CD4-positive, CD25-positive, alpha-beta regulatory T cell (primary cell): Measurements from ENCODE around the gene LGSN. TPM values are rescaled to one million over a fixed set of nuclear protein-coding genes. Genes with fewer than 3 reads are reported as not detected.
"Not testable (repeated sequence)": the region's sequence is repeated elsewhere in the genome, so short reads cannot be mapped to it uniquely, and the experiment has no call there.

Experiments
- ATAC-seq, 2 donors: fragments of 150-1000 bp; cut with Tn5 transposase; one replicate each; pipeline ENCODE4 v1.10.0; 2021; ENCODE audit warnings: low read depth in 2 of 2, moderate number of reproducible peaks in 2 of 2, moderate library complexity in 1 of 2
- DNase-seq, 3 donors: peaks; one replicate each; pipeline versions ENCODE4 v3.0.0 to v3.0.0-alpha.2; 2012 to 2022; ENCODE audit warnings: mixed read lengths in 1 of 3
- H3K27ac ChIP-seq: one replicate; pipeline ENCODE4 v1.7.0; 2013; ENCODE audit warnings: mild to moderate bottlenecking, low read length; ENCODE audit not compliant: insufficient read depth, poor library complexity, severe bottlenecking
- H3K27me3 ChIP-seq: one replicate; pipeline ENCODE4 v1.7.0; 2013; ENCODE audit warnings: low read length; ENCODE audit not compliant: control insufficient read depth, insufficient read depth
- H3K36me3 ChIP-seq: one replicate; pipeline ENCODE4 v1.7.0; 2013; ENCODE audit warnings: mild to moderate bottlenecking, low read length, moderate library complexity; ENCODE audit not compliant: control insufficient read depth, insufficient read depth
- H3K4me1 ChIP-seq: 2 replicates; pipeline ENCODE4 v1.7.0; 2013; ENCODE audit warnings: mild to moderate bottlenecking, low read length; ENCODE audit not compliant: insufficient read depth, control insufficient read depth, poor library complexity, severe bottlenecking
- H3K4me3 ChIP-seq: one replicate; pipeline ENCODE4 v1.7.0; 2013; ENCODE audit warnings: low read depth, mild to moderate bottlenecking, low read length, moderate library complexity
- H3K9me3 ChIP-seq, 2 experiments: 1 replicate in 1 of 2; 2 replicates in 1 of 2; pipeline ENCODE4 v1.7.0; 2013; ENCODE audit warnings: low read length in 2 of 2, mild to moderate bottlenecking in 1 of 2, moderate library complexity in 1 of 2; ENCODE audit not compliant: control insufficient read depth in 2 of 2
- H3K27ac Mint-ChIP-seq, 3 donors: one replicate each; pipeline ENCODE4 v1.8.0; 2020 to 2022; ENCODE audit warnings: mild to moderate bottlenecking in 3 of 3, mixed read lengths in 3 of 3, moderate library complexity in 2 of 3
- H3K27me3 Mint-ChIP-seq: one replicate; pipeline ENCODE4 v1.8.0; 2022; ENCODE audit warnings: mild to moderate bottlenecking, mixed read lengths
- H3K36me3 Mint-ChIP-seq: one replicate; pipeline ENCODE4 v1.8.0; 2020; ENCODE audit warnings: mixed read lengths
- H3K4me1 Mint-ChIP-seq, 4 donors: one replicate each; pipeline ENCODE4 v1.8.0; 2020 to 2022; ENCODE audit warnings: mixed read lengths in 4 of 4, mild to moderate bottlenecking in 1 of 4
- H3K4me3 Mint-ChIP-seq, 4 donors: one replicate each; pipeline ENCODE4 v1.8.0; 2020 to 2022; ENCODE audit warnings: mild to moderate bottlenecking in 4 of 4, mixed read lengths in 4 of 4, moderate library complexity in 3 of 4
- H3K9me3 Mint-ChIP-seq, 7 donors: one replicate each; pipeline ENCODE4 v1.8.0; 2020 to 2022; ENCODE audit warnings: mixed read lengths in 7 of 7, mild to moderate bottlenecking in 3 of 7, moderate library complexity in 2 of 7
- polyA plus RNA-seq, 4 donors: library from polyadenylated mRNA; unstranded; fragments of 300-500 nt; fragmentation: Illumina TruSeq; gene quantifications; one replicate each; pipeline ENCODE4 v1.2.3, GENCODE V29; 2021
- total RNA-seq: library from RNA; stranded (reverse); gene quantifications from one replicate; pipeline ENCODE4 v1.2.3, GENCODE V29; 2022

Gene LGSN
- total and polyA plus RNA-seq, 5 donors from 2014 or later = 0.10 to 0.25 TPM; not detected in 3

DNA sequence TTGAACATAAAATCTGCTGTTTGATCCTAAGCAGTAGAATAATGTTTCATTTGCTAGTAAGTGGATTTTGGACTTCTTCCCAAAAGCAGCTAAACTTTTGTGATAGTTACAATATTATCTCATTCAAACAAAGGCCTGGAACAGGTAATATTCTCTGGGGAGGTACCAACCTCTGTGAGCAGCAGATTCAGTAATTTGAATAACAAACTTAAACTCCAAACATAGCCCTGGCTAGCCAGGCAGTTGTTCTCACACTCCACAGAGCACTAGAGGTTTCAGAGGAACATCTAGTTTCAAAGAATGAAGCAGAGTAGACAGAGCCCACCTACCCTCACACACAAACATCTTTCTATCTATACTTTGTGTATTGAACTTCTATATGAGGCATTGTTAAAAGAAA lies 40.9 kb downstream of the LGSN start:
- Histone ChIP-seq H3K4me1 (no peaks in the 10 kb centered on the region), H3K27me3 (no peaks in the 10 kb centered on the region), H3K36me3 (no peaks in the 10 kb centered on the region), H3K4me3 (no peak overlapping the region), H3K9me3 (no peaks in the 10 kb centered on the region), H3K27ac (no peak overlapping the region)
- no peaks in the 10 kb centered on the region for H3K36me3 Mint-ChIP-seq
- no peak overlapping the region for H3K4me3 Mint-ChIP-seq
- H3K9me3 Mint-ChIP-seq = no peaks in the 10 kb centered on the region
- H3K4me1 Mint-ChIP-seq = no peaks in the 10 kb centered on the region
- no peaks in the 10 kb centered on the region for H3K27me3 Mint-ChIP-seq
- no peak for DNase-seq
- no peak for ATAC-seq
- no peak overlapping the region for H3K27ac Mint-ChIP-seq

DNA sequence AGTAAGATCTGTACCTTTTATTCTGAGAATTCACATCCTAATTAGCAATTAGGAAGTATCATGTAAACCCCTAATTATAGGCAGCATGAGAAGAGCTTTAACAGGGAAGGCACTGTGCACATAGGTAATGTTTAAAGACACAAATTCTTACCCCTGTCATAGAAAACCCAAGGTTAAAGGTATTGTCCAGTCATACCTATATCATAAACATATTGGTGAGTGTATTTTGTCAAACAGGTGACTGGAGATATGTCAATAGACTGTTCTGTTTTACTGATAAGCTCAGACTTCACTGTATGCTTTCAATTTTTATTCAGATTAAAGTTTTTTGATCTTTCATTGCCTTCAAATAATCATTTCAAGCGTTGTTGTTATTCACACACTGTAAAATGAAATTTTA lies 43.8 kb downstream of the LGSN start:
- no peaks in the 10 kb centered on the region for H3K36me3 Mint-ChIP-seq
- Histone ChIP-seq H3K27me3 (no peaks in the 10 kb centered on the region), H3K4me1 (no peaks in the 10 kb centered on the region), H3K27ac (no peak overlapping the region), H3K36me3 (no peaks in the 10 kb centered on the region), H3K4me3 (no peak overlapping the region), H3K9me3 (no peaks in the 10 kb centered on the region)
- H3K4me1 Mint-ChIP-seq = no peaks in the 10 kb centered on the region
- no peaks in the 10 kb centered on the region for H3K27me3 Mint-ChIP-seq
- peaks cover 0 to 1% (median 0%) of the 10 kb centered on the region in 7 donors for H3K9me3 Mint-ChIP-seq
- no peak for ATAC-seq
- no peak for DNase-seq
- no peak overlapping the region for H3K27ac Mint-ChIP-seq
- H3K4me3 Mint-ChIP-seq = no peak overlapping the region

DNA sequence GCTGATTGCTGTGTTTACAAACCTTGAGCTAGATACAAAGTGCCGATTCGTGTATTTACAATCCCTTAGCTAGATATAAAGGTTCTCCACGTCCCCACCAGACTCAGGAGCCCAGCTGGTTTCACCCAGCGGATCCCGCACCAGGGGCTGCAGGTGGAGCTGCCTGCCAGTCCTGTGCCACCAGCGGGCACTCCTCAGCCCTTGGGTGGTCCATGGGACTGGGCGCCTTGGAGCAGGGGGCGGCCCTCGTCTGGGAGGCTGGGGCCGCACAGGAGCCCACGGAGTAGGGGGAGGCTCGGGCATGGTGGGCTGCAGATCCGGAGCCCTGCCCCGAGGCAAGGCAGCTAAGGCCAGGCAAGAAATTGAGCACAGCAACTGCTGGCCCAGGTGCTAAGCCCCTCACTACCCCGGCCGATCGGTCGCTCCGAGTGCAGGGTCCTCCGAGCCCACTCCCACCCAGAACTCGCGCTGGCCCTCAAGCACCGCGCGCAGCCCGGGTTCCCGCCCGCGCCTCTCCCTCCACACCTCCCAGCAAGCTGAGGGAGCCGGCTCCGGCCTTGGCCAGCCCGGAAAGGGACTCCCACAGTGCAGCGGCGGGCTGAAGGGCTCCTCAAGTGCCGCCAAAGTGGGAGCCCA lies 44.9 kb downstream of the LGSN start:
- not testable (repeated sequence) for H3K27me3 Mint-ChIP-seq, H3K4me3 Mint-ChIP-seq, H3K36me3 ChIP-seq, H3K9me3 Mint-ChIP-seq, H3K4me1 Mint-ChIP-seq, H3K27ac Mint-ChIP-seq, DNase-seq, H3K9me3 ChIP-seq, H3K4me3 ChIP-seq, H3K36me3 Mint-ChIP-seq, H3K27ac ChIP-seq, H3K4me1 ChIP-seq, H3K27me3 ChIP-seq, ATAC-seq

DNA sequence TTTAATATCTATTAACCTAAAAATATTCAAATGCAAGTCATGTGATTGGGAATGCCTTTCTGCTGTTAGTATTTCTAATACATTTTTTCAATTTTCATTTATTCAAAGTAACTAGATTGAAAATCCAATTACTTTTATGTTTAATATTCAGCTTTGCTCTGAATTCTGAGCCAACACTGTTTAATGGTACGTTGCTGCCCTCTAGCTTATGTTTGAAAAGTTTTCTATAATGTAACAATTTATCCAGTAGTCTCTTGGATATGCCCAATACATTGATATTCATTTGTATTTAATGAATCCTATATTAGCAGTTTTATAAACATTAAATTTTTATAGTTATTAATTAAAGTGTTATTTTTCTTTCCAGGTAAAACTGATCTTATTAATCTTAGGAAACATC lies 47.4 kb downstream of the LGSN start:
- peaks cover 0 to 4% (median 0%) of the 10 kb centered on the region in 7 donors for H3K9me3 Mint-ChIP-seq
- no peak for ATAC-seq
- Histone ChIP-seq H3K9me3 (no peaks in the 10 kb centered on the region), H3K4me3 (no peak overlapping the region), H3K27ac (no peak overlapping the region), H3K27me3 (no peaks in the 10 kb centered on the region), H3K4me1 (no peaks in the 10 kb centered on the region), H3K36me3 (no peaks in the 10 kb centered on the region)
- H3K27me3 Mint-ChIP-seq = no peaks in the 10 kb centered on the region
- H3K4me3 Mint-ChIP-seq = no peak overlapping the region
- H3K27ac Mint-ChIP-seq = no peak overlapping the region
- H3K4me1 Mint-ChIP-seq = no peaks in the 10 kb centered on the region
- H3K36me3 Mint-ChIP-seq = no peaks in the 10 kb centered on the region
- peak in 1 of 3 donors; percentile 2 for DNase-seq

DNA sequence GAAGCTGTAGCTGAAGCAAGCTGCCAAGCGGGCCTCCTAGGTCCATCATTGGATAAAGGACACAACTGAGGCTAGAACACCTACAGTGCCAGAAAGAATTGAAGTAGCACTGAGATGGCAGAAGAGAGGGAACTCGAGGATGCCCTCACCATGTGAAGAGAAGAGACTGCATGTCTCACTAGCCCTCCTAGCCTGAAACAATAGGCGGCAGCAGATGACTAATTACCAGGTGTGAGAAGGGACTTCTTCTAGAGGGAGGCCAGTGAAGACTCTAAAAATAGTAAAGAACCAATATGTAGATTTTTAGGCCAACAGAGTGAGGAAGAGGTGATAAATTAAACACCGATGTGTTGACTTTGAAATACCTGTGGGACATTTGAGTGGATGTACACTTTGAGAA lies 50.3 kb downstream of the LGSN start:
- no peaks in the 10 kb centered on the region for H3K27me3 Mint-ChIP-seq
- no peak for ATAC-seq
- H3K4me3 Mint-ChIP-seq = no peak overlapping the region
- H3K36me3 ChIP-seq = no peaks in the 10 kb centered on the region
- H3K27me3 ChIP-seq = no peaks in the 10 kb centered on the region
- no peak overlapping the region for H3K27ac ChIP-seq
- no peaks in the 10 kb centered on the region for H3K36me3 Mint-ChIP-seq
- H3K27ac Mint-ChIP-seq = no peak overlapping the region
- H3K9me3 Mint-ChIP-seq = peaks cover 0 to 5% (median 0%) of the 10 kb centered on the region in 7 donors
- DNase-seq = no peak
- no peaks in the 10 kb centered on the region for H3K4me1 ChIP-seq
- no peaks in the 10 kb centered on the region for H3K4me1 Mint-ChIP-seq
- H3K4me3 ChIP-seq = no peak overlapping the region
- H3K9me3 ChIP-seq = no peaks in the 10 kb centered on the region

DNA sequence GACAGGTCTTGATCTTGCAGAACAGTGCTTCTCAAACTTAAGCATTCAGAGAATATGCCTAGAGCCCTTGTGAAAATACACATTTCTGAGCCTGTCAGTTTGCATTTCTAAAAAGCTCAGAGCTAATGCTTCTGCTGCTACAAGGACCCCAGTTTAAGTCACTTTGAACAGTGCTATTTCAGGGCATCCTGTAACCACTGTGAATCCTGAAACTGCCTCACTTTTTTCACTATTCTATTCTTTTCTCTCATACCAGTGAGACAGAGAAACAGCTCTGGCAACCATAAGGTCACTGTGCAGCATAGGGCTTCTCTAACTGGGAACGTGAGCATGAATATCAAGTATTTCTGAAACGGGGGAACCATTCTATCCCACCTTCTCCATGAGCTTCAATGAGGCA lies 51.2 kb downstream of the LGSN start:
- H3K27me3 ChIP-seq = no peaks in the 10 kb centered on the region
- H3K36me3 ChIP-seq = no peaks in the 10 kb centered on the region
- Mint-ChIP-seq H3K9me3 (peaks cover 0 to 4% (median 0%) of the 10 kb centered on the region in 7 donors), H3K36me3 (no peaks in the 10 kb centered on the region), H3K27me3 (no peaks in the 10 kb centered on the region), H3K4me3 (peak overlapping the region in 1 of 4 donors; percentile 71), H3K4me1 (no peaks in the 10 kb centered on the region), H3K27ac (no peak overlapping the region)
- no peak overlapping the region for H3K4me3 ChIP-seq
- DNase-seq = no peak
- no peaks in the 10 kb centered on the region for H3K4me1 ChIP-seq
- H3K9me3 ChIP-seq = no peaks in the 10 kb centered on the region
- ATAC-seq = no peak
- no peak overlapping the region for H3K27ac ChIP-seq

DNA sequence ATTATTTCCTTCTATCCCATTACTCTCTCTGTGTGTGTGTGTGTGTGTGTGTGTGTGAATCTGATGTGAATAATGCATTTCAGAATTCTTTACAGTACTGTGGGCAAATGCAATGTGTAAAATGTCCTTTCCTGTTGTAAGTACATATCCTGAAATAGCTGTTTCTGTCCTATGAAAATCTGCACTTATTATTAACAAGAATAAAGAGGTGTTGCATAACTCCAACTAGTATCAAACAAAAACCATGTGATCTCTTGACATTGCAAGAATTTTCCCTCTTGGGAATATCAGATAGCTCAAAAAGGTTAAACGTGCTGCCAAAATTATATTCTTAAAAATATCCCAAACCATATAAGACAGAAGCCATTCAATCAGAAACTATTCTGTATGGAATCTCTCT lies 52.0 kb downstream of the LGSN start:
- no peak for ATAC-seq
- Mint-ChIP-seq H3K27ac (no peak overlapping the region), H3K27me3 (no peaks in the 10 kb centered on the region), H3K9me3 (peaks cover 0 to 4% (median 0%) of the 10 kb centered on the region in 7 donors), H3K4me1 (no peaks in the 10 kb centered on the region), H3K36me3 (no peaks in the 10 kb centered on the region), H3K4me3 (no peak overlapping the region)
- Histone ChIP-seq H3K4me1 (no peaks in the 10 kb centered on the region), H3K36me3 (no peaks in the 10 kb centered on the region), H3K4me3 (no peak overlapping the region), H3K9me3 (no peaks in the 10 kb centered on the region), H3K27me3 (no peaks in the 10 kb centered on the region), H3K27ac (no peak overlapping the region)
- DNase-seq = no peak

DNA sequence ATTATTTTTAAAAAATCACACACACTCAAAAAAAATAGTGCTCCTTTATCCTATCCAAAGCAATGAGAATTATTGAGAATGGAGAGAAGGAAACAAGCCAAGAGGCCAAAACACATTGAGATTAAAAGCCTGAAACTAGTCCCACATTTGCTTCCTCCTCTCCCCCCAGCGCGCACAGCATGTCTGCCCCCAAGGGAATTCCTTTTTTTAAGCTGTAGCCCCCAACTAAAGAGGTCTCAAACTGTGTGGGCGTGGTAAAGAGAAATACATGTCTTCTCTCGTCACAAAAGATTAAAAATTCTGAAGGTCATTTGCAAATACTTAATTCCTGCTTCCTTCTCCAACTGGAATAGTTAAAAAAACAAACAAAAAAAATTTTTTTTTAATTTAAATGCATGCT lies 52.7 kb downstream of the LGSN start:
- Mint-ChIP-seq H3K36me3 (no peaks in the 10 kb centered on the region), H3K9me3 (peaks cover 0 to 4% (median 0%) of the 10 kb centered on the region in 7 donors), H3K27me3 (no peaks in the 10 kb centered on the region), H3K4me1 (no peaks in the 10 kb centered on the region), H3K4me3 (no peak overlapping the region), H3K27ac (peak overlapping the region in 1 of 3 donors; percentile 53)
- no peak overlapping the region for H3K27ac ChIP-seq
- ATAC-seq (no peak), DNase-seq (no peak)
- H3K9me3 ChIP-seq = no peaks in the 10 kb centered on the region
- H3K4me1 ChIP-seq = no peaks in the 10 kb centered on the region
- no peaks in the 10 kb centered on the region for H3K27me3 ChIP-seq
- no peak overlapping the region for H3K4me3 ChIP-seq
- no peaks in the 10 kb centered on the region for H3K36me3 ChIP-seq
